Ovary (tissue), 9 donors: ENCODE data around the gene CEP131. TPM values are rescaled to one million over a fixed set of nuclear protein-coding genes. Genes with fewer than 3 reads are reported as not detected.

Experiments used
- DNase-seq, 5 donors: peaks; one replicate each; pipeline ENCODE4 v3.0.0-alpha.2; 2019 to 2020
- H3K27ac ChIP-seq, 2 donors: fragments of 200-600 bp; one replicate each; pipeline versions ENCODE4 v1.5.1 to v1.8.0; 2019 to 2022
- H3K27me3 ChIP-seq: fragments of 200-600 bp; one replicate; pipeline ENCODE4 v1.8.0; 2022
- H3K36me3 ChIP-seq: fragments of 200-600 bp; sonication (generic); one replicate; pipeline ENCODE4 v1.5.1; 2019
- H3K4me1 ChIP-seq: one replicate; pipeline ENCODE4 v1.8.1; 2013; ENCODE audit warnings: mild to moderate bottlenecking, moderate library complexity; ENCODE audit not compliant: insufficient read depth
- H3K4me3 ChIP-seq: fragments of 200-600 bp; sonication (generic); one replicate; pipeline ENCODE4 v1.5.1; 2017
- H3K9me3 ChIP-seq, 2 donors: fragments of 200-600 bp in 1 of 2; sonication (generic) in 1 of 2; one replicate each; pipeline versions ENCODE4 v1.5.1 to v1.8.1; 2013 to 2019; ENCODE audit warnings: mild to moderate bottlenecking in 1 of 2, moderate library complexity in 1 of 2
- EP300 ChIP-seq: sonication (generic); formaldehyde crosslinking; IDR thresholded peaks from one replicate; pipeline ENCODE4 v1.6.1; 2017; ENCODE audit warnings: antibody characterized with exemption
- POLR2A ChIP-seq: fragments of 450-650 bp; IDR thresholded peaks from one replicate; pipeline ENCODE4 v1.6.1; 2017; ENCODE audit warnings: antibody characterized with exemption, mild to moderate bottlenecking, moderate library complexity
- WGBS, 3 donors: extraction: QIAGEN DNeasy Blood & Tissue Kit in 1 of 3; methylation state at CpG; one replicate each; pipeline versions ENCODE4 v1.1.5 to v1.1.7; 2013 to 2017; 5-methylcytosine and 5-hydroxymethylcytosine counted together
- intact Hi-C, 4 donors: fragments of 100-400 bp; cut with DNase I; formaldehyde crosslinking; loops; one replicate each; pipeline versions ENCODE4 v1.11.0 to v1.15.1; 2022 to 2023
- polyA plus RNA-seq, 2 donors: library from polyadenylated mRNA; stranded (reverse); fragments of 200-250 nt in 1 of 2; fragments of 350-450 nt in 1 of 2; fragmentation: Illumina TruSeq in 1 of 2; extraction: RNeasy Lipid Tissue Mini Kit (QIAGEN cat#74804) in 1 of 2; gene quantifications; one replicate each; pipeline ENCODE4 v1.2.3, GENCODE V29; 2013 to 2014
- total RNA-seq, 7 donors: library from RNA; depleted of rRNA in 2 of 7; stranded (reverse); fragments of >200 nt in 2 of 7; fragmentation: NEBNext Ultra II Directional in 3 of 7; extraction: Animal tissue kit (Norgen Biotek cat#: 25700) in 3 of 7; gene quantifications; one replicate each; pipeline versions ENCODE4 v1.1.0 to v1.2.4, GENCODE V29; 2016 to 2023
- TF ChIP-seq, protein P1 (sequence below), 3 donors: fragments of 450-650 bp in 2 of 3; fragments of 200-600 bp in 1 of 3; IDR thresholded peaks; one replicate each; pipeline versions ENCODE4 v1.5.1 to v1.8.0; 2016 to 2022; ENCODE audit warnings: antibody characterized with exemption in 3 of 3, mild to moderate bottlenecking in 1 of 3
- donor health status: DM: no; HTN: no; CAD: no; lungs with moderate emphysema.
- donor health status: DM: no; HTN: no; CAD: no.
- donor health status: Bipolar disorder and iron deficiency.
- donor health status: DM: yes; HTN: yes; CAD: no.
- donor health status: DM: no; HTN: no; CAD: no.
- donor health status: DM: yes; HTN: yes; CAD: no.

Gene CEP131
- total and polyA plus RNA-seq, 9 donors, result 0.22 to 10.7 (median 8.8) TPM

DNA sequence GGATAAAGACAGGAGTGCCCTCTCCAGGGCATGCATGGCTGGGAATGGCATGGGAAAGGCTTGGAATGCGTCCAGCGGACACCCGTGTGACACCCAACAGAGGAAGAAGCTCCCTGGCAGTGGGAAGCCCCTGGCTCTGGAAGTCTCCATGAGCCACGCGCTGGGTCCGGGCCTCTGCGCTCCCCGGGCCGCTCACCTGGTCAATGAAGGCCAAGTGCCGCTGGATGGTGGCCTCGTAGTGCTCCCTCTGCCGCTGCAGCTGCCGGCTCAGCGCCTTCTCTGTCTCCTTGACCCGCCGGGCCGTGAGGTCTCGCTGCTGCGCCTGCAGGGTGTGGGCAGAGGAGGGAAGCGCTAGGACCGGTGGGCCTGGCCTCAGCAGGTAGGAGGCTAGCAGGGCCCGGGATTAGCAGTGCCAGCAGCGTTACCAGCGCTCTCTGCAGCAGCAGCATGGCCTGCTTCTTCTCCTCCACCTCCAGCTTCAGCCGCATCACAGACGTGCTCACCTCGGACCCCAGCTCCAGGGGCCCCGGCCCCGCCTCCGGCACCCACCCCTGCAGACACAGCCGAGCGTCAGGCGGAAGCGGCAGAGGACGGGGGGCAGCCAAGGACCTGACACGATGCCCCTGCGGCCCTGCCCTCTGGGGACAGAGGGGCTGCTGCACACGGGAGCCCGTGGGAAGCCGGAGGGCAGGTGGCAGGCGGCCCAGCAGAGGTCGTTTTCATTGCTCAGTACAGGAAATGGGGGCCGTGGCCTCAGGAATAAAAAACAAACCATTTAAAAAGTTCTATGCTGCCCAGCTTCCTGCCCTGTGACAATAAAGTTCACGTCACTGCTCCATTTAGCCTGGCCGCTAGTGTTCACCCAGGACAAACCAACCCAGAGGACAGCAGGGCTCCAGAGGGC lies 26.0 kb downstream of the CEP131 start:
- Histone ChIP-seq H3K9me3 (no peaks in the 10 kb centered on the region), H3K4me3 (no peak overlapping the region), H3K4me1 (no peaks in the 10 kb centered on the region), H3K27ac (no peak overlapping the region), H3K27me3 (no peaks in the 10 kb centered on the region), H3K36me3 (no peaks in the 10 kb centered on the region)
- TF ChIP-seq, protein P1, sequence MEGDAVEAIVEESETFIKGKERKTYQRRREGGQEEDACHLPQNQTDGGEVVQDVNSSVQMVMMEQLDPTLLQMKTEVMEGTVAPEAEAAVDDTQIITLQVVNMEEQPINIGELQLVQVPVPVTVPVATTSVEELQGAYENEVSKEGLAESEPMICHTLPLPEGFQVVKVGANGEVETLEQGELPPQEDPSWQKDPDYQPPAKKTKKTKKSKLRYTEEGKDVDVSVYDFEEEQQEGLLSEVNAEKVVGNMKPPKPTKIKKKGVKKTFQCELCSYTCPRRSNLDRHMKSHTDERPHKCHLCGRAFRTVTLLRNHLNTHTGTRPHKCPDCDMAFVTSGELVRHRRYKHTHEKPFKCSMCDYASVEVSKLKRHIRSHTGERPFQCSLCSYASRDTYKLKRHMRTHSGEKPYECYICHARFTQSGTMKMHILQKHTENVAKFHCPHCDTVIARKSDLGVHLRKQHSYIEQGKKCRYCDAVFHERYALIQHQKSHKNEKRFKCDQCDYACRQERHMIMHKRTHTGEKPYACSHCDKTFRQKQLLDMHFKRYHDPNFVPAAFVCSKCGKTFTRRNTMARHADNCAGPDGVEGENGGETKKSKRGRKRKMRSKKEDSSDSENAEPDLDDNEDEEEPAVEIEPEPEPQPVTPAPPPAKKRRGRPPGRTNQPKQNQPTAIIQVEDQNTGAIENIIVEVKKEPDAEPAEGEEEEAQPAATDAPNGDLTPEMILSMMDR (IDR thresholded peaks at IDR 0.05), result no peak
- no peak for TF ChIP-seq POLR2A
- no peak for TF ChIP-seq EP300
- intact Hi-C loops, result no loop called here
- WGBS, 3 donors, result 82 to 87% (median 84%) methylated on average over 40 to 45 of the region's 45 CpGs
- no peak for DNase-seq

DNA sequence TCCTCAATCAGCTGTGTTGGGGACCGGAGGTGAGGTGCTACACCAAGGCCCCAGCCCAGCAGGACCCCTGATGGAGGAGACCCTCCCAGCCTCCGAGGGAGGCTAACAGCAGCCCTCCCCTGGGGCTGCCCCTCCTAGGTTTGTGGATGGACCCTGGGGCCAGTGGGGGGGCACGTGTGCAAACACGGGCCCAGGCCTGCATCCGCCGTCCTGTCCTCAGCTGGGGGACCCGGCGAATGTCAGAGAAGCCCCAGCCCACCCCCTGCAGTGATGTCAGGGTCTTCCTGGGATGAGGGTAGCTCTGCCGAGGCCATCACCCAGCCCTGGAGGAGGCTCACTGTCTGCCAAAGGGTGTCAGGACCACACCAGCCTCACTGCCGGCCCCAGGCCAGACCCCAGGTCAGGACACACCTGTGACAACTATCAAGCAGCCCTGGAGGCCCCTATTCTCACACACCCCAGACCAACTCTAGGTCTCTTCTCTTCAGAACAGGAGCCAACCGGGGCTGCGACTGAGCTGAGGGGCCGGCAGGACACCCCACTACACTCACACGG lies 26.7 kb downstream of the CEP131 start:
- TF ChIP-seq, protein P1 (IDR thresholded peaks at IDR 0.05), result no peak
- no peak for TF ChIP-seq POLR2A
- TF ChIP-seq EP300, result no peak
- H3K27ac ChIP-seq, result no peak overlapping the region
- no peak for DNase-seq
- 88 to 90% (median 88%) methylated on average over 14 of the region's 14 CpGs for WGBS, 3 donors
- no peaks in the 10 kb centered on the region for H3K9me3 ChIP-seq
- no peaks in the 10 kb centered on the region for H3K4me1 ChIP-seq
- no peaks in the 10 kb centered on the region for H3K36me3 ChIP-seq
- H3K4me3 ChIP-seq, result no peak overlapping the region
- intact Hi-C loops, result no loop called here
- no peaks in the 10 kb centered on the region for H3K27me3 ChIP-seq

DNA sequence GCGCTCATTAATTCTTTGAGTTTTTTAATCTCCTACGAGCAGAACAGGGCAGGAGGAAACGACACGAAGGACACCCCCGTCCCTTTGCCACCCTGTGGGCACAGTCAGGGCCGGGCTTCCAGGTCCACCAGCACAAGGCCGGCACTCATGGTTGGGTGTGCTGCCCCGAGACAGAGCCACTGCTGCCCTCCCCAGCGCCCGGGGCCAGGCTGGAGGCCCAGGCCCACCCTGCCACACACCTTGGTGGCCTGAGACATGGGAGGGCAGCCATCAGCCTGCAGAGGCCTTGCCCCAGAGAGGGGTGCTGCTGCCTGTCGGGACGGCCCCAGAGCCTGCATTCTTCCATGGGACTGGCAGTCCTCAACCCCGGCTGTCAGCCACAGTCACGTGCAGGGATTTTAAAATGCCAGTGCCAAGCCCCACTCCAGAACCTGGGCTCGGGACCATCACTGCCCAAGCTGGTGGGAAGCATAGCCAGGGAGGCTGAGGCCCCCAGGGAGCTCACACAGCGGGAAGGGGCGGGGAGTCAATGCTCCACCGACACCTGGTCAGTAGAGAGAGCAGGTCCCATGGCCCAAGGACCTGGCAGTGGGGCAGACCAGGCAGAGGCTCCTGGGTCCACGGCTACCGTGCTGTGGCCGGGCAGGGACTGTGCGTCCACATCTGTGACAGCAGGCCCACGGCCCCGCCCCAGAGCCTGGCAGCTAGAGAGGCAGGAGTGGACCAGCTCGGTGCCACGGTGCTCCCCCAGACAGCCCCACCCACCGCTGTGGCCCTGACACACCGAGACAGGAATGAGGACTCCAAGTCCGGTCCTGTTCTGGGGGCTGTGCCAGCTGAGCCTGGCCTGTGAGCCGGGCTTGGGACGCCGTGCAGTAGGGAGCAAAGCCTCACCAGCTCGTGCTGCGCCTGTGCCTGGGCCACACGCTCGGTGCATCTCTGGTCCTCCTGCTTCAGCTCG lies 27.5 kb downstream of the CEP131 start:
- H3K27ac ChIP-seq, result no peak overlapping the region
- no peaks in the 10 kb centered on the region for H3K36me3 ChIP-seq
- 91 to 95% (median 92%) methylated on average over 34 to 37 of the region's 37 CpGs for WGBS, 3 donors
- intact Hi-C loops, result no loop called here
- no peak overlapping the region for H3K4me3 ChIP-seq
- no peaks in the 10 kb centered on the region for H3K27me3 ChIP-seq
- no peaks in the 10 kb centered on the region for H3K9me3 ChIP-seq
- TF ChIP-seq POLR2A (no peak), EP300 (no peak)
- TF ChIP-seq, protein P1 (IDR thresholded peaks at IDR 0.05), result no peak
- DNase-seq, result no peak
- H3K4me1 ChIP-seq, result no peaks in the 10 kb centered on the region

DNA sequence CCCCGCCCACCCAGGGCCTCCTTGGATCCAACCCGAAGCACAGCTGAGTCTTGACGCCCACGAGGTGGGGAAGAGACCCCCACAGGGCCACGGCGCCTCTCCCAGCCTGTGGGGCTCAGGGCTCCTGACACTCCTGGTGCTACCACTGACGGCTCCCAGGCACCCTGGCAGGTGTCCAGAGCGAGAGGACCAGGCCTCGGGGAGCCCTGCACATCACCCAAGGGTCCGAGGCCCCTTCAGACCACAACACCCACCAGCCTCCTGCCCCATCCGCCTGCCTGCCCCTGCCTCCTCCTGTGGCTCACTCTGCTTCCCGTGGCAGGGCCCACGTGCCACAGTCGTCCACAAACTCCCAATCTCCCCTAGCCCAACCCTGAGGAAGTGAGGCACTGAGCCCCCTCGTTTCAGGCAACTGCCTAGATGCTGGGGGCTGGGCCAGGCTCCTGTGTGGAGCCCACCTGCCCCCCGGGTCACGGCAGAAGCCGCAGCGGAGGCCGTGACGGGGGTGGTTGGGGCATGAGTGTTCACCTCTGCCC lies 28.5 kb downstream of the CEP131 start:
- H3K9me3 ChIP-seq, result no peaks in the 10 kb centered on the region
- H3K27me3 ChIP-seq, result no peaks in the 10 kb centered on the region
- no peak overlapping the region for H3K4me3 ChIP-seq
- H3K4me1 ChIP-seq, result no peaks in the 10 kb centered on the region
- no peak overlapping the region for H3K27ac ChIP-seq
- 89 to 93% (median 90%) methylated on average over 21 of the region's 21 CpGs for WGBS, 3 donors
- intact Hi-C loops, result no loop called here
- H3K36me3 ChIP-seq, result no peaks in the 10 kb centered on the region
- DNase-seq, result no peak
- TF ChIP-seq POLR2A (no peak), EP300 (no peak)
- TF ChIP-seq, protein P1 (IDR thresholded peaks at IDR 0.05), result no peak
